GM19397 (cell line): ENCODE data around the gene ADIPOR1.
A peak's percentile ranks its signal among the peaks of the same experiment; 100 is the strongest.
"Not testable (repeated sequence)": the region's sequence is repeated elsewhere in the genome, so short reads cannot be mapped to it uniquely, and the experiment has no call there.

Experiments
- ATAC-seq: cut with Tn5 transposase; IDR thresholded peaks from one replicate; pipeline ENCODE4 v1.9.1; 2021; ENCODE audit warnings: mild to moderate bottlenecking, moderate library complexity; ENCODE audit not compliant: unreplicated experiment

ADIPOR1 gene

GRCh38 chr1:202941372-202941771 is 16.7 kb downstream of the ADIPOR1 start:
- ATAC-seq = no peak

GRCh38 chr1:202940561-202940960 is 17.6 kb downstream of the ADIPOR1 start:
- no peak for ATAC-seq

- ATAC-seq = no peak
Observed at GRCh38 chr1:202938287-202938925, 19.7 kb downstream of the ADIPOR1 start.

GRCh38 chr1:202936409-202936808 is 21.7 kb downstream of the ADIPOR1 start:
- not testable (repeated sequence) for ATAC-seq

GRCh38 chr1:202935844-202936243 is 22.3 kb downstream of the ADIPOR1 start:
- no peak for ATAC-seq

GRCh38 chr1:202934755-202935154 is 23.4 kb downstream of the ADIPOR1 start:
- ATAC-seq = no peak

- ATAC-seq = no peak
Observed at GRCh38 chr1:202932476-202932875, 25.6 kb downstream of the ADIPOR1 start.

- peak; percentile 94 for ATAC-seq
Observed at GRCh38 chr1:202926581-202927491, 31.3 kb downstream of the ADIPOR1 start, which contains the start of gene KLHL12. TSS of gene KLHL12 (minus strand) at chr1:202927234. CDS start at chr1:202925162, 2,072 bp downstream.

GRCh38 chr1:202923533-202923932 is 34.6 kb downstream of the ADIPOR1 start:
- ATAC-seq = no peak

- no peak for ATAC-seq
Observed at GRCh38 chr1:202919615-202920014, 38.5 kb downstream of the ADIPOR1 start.

- no peak for ATAC-seq
Observed at GRCh38 chr1:202915146-202915545, 43.0 kb downstream of the ADIPOR1 start.

GRCh38 chr1:202912476-202912875 is 45.6 kb downstream of the ADIPOR1 start:
- not testable (repeated sequence) for ATAC-seq

- ATAC-seq = no peak
Observed at GRCh38 chr1:202909494-202909893, 48.6 kb downstream of the ADIPOR1 start.

GRCh38 chr1:202908998-202909397 is 49.1 kb downstream of the ADIPOR1 start:
- no peak for ATAC-seq

- no peak for ATAC-seq
Observed at GRCh38 chr1:202905331-202905730, 52.8 kb downstream of the ADIPOR1 start.

GRCh38 chr1:202903808-202904207 is 54.3 kb downstream of the ADIPOR1 start:
- not testable (repeated sequence) for ATAC-seq

- no peak for ATAC-seq
Observed at GRCh38 chr1:202901555-202901954, 56.6 kb downstream of the ADIPOR1 start.

- no peak for ATAC-seq
Observed at GRCh38 chr1:202892501-202892900, 65.6 kb downstream of the ADIPOR1 start.
